HCT116 (cell line): ENCODE data around the gene ELL3. TPM values are rescaled to one million over a fixed set of nuclear protein-coding genes. Genes with fewer than 3 reads are reported as not detected.

ENCODE experiments used
- ATAC-seq: fragments of 200-7000 bp; cut with Tn5 transposase; 2 replicates; pipeline ENCODE4 v1.9.1; 2020; ENCODE audit warnings: mild to moderate bottlenecking, moderate library complexity
- BruUV-seq: library from RNA; stranded (reverse); fragments of 400-500 nt; replicated peaks from 2 replicates; lab custom pipeline; 2021; lab: Mats Ljungman, UMichigan
- CTCF ChIA-PET: fragments of 300-600 bp; sonication (Branson Sonifier 250); formaldehyde crosslinking; loops from one replicate; lab custom pipeline; 2021; ENCODE audit warnings: antibody characterized with exemption; lab: Charles Lee
- POLR2A ChIA-PET: fragments of 300-600, 350-600 bp; sonication (Branson Sonifier 250); formaldehyde crosslinking; loops from one replicate; lab custom pipeline; 2021; ENCODE audit warnings: antibody characterized with exemption; lab: Charles Lee
- RAD21 ChIA-PET, 2 experiments: fragments of 300-600 bp; sonication (Branson Sonifier 250); formaldehyde crosslinking; loops; one replicate each; lab custom pipeline; 2023; ENCODE audit warnings: low total read pairs in 2 of 2; ENCODE audit not compliant: uncharacterized antibody in 2 of 2, unreplicated experiment in 2 of 2, low non-redundant PET in 1 of 2; lab: Charles Lee
- DNase-seq: peaks from one replicate; pipeline ENCODE4 v3.0.0-alpha.2; 2010; ENCODE audit warnings: low read depth, low spot score
- H2AFZ ChIP-seq: fragments of 200-600 bp; shearing (Covaris generic), sonication (generic); 2 replicates; pipeline ENCODE4 v1.6.1; 2017; ENCODE audit warnings: low read depth, mixed run types, mixed read lengths, antibody characterized with exemption, low read length; ENCODE audit not compliant: poor library complexity, severe bottlenecking
- H3K27ac ChIP-seq: 2 replicates; pipeline ENCODE4 v1.5.1; 2012; ENCODE audit warnings: low read depth, low read length
- H3K27me3 ChIP-seq: fragments of 200-600 bp; sonication (generic); 2 replicates; pipeline ENCODE4 v1.6.1; 2016; ENCODE audit warnings: mixed run types, low read length, mixed read lengths; ENCODE audit not compliant: insufficient read depth
- H3K36me3 ChIP-seq, 2 experiments: fragments of 200-500 bp in 1 of 2; fragments of 200-600 bp in 1 of 2; sonication (Bioruptor generic) in 1 of 2; sonication (generic) in 1 of 2; 2 replicates each; pipeline versions ENCODE4 v1.5.1 to v1.6.1; 2014 to 2016; ENCODE audit warnings: low read length in 2 of 2, inconsistent platforms in 1 of 2, mixed read lengths in 1 of 2, mixed run types in 1 of 2; ENCODE audit not compliant: insufficient read depth in 2 of 2, control insufficient read depth in 1 of 2
- H3K4me1 ChIP-seq, 2 experiments: fragments of 200-600 bp in 1 of 2; sonication (generic) in 1 of 2; 2 replicates each; pipeline versions ENCODE4 v1.5.1 to v1.6.1; 2012 to 2017; ENCODE audit warnings: low read length in 2 of 2, inconsistent platforms in 1 of 2, mild to moderate bottlenecking in 1 of 2, mixed read lengths in 1 of 2, mixed run types in 1 of 2, moderate library complexity in 1 of 2; ENCODE audit not compliant: insufficient read depth in 2 of 2, control insufficient read depth in 1 of 2
- H3K4me2 ChIP-seq: fragments of 200-600 bp; sonication (generic); 2 replicates; pipeline ENCODE4 v1.6.1; 2017; ENCODE audit warnings: mixed run types, low read length, mixed read lengths
- H3K4me3 ChIP-seq, 2 experiments: fragments of 200-600 bp in 1 of 2; sonication (generic) in 1 of 2; replicated peaks in 1 of 2; 2 replicates each; pipeline ENCODE4 v1.5.1; 2011 to 2016; ENCODE audit warnings: low read length in 2 of 2, control low read depth in 1 of 2, low read depth in 1 of 2, mild to moderate bottlenecking in 1 of 2, mixed read lengths in 1 of 2, mixed run types in 1 of 2
- H3K79me2 ChIP-seq: fragments of 200-600 bp; sonication (generic); 2 replicates; pipeline ENCODE4 v1.6.1; 2017; ENCODE audit warnings: mild to moderate bottlenecking, mixed run types, low read length, moderate library complexity, mixed read lengths; ENCODE audit not compliant: insufficient read depth
- H3K9ac ChIP-seq: fragments of 200-600 bp; sonication (generic); 2 replicates; pipeline ENCODE4 v1.6.1; 2016; ENCODE audit warnings: low read length, mixed read lengths
- H3K9me2 ChIP-seq: fragments of 200-600 bp; sonication (generic), shearing (Covaris generic); 2 replicates; pipeline ENCODE4 v1.6.1; 2017; ENCODE audit warnings: mixed run types, mild to moderate bottlenecking, moderate library complexity; ENCODE audit not compliant: insufficient read depth
- H3K9me3 ChIP-seq, 2 experiments: fragments of 200-500 bp in 1 of 2; fragments of 200-600 bp in 1 of 2; sonication (Bioruptor generic) in 1 of 2; sonication (generic) in 1 of 2; 2 replicates each; pipeline ENCODE4 v1.6.1; 2014 to 2017; ENCODE audit warnings: low read length in 2 of 2, mixed read lengths in 2 of 2, inconsistent platforms in 1 of 2, low read depth in 1 of 2, mild to moderate bottlenecking in 1 of 2, mixed run types in 1 of 2, moderate library complexity in 1 of 2; ENCODE audit not compliant: control insufficient read depth in 1 of 2, insufficient read depth in 1 of 2
- H4K20me1 ChIP-seq: fragments of 200-600 bp; sonication (generic), shearing (Covaris generic); 2 replicates; pipeline ENCODE4 v1.6.1; 2017; ENCODE audit warnings: mixed run types, mild to moderate bottlenecking, moderate library complexity; ENCODE audit not compliant: insufficient read depth
- CTCF ChIP-seq, 3 experiments: fragments of 200-600 bp in 1 of 3; sonication (generic) in 1 of 3; IDR thresholded peaks in 2 of 3; conservative IDR thresholded peaks in 1 of 3; 2 replicates each; pipeline ENCODE4 v1.5.1; 2012 to 2017; ENCODE audit warnings: low read depth in 2 of 3, low read length in 2 of 3, antibody characterized with exemption in 1 of 3, borderline replicate concordance in 1 of 3, control low read depth in 1 of 3, mild to moderate bottlenecking in 1 of 3, mixed read lengths in 1 of 3, mixed run types in 1 of 3, moderate library complexity in 1 of 3; ENCODE audit not compliant: insufficient read depth in 1 of 3
- EZH2 ChIP-seq: fragments of 200-600 bp; sonication (generic); IDR thresholded peaks from 2 replicates; pipeline ENCODE4 v1.6.1; 2017; ENCODE audit warnings: antibody characterized with exemption, mixed run types
- EZH2phosphoT487 ChIP-seq: fragments of 200-600 bp; IDR thresholded peaks from 2 replicates; pipeline ENCODE4 v1.6.1; 2018; ENCODE audit warnings: antibody characterized with exemption, borderline replicate concordance
- POLR2A ChIP-seq: IDR thresholded peaks from 2 replicates; pipeline ENCODE4 v1.7.0; 2011; ENCODE audit warnings: borderline replicate concordance; ENCODE audit not compliant: insufficient read depth, insufficient read length; ENCODE audit errors: extremely low read depth
- POLR2AphosphoS5 ChIP-seq: IDR thresholded peaks from 2 replicates; pipeline ENCODE4 v1.6.1; 2011; ENCODE audit warnings: mild to moderate bottlenecking, low read depth, low read length, moderate library complexity
- REST ChIP-seq: IDR thresholded peaks from 2 replicates; pipeline ENCODE4 v1.6.1; 2012; ENCODE audit warnings: low read depth
- SIN3A ChIP-seq: IDR thresholded peaks from 2 replicates; pipeline ENCODE4 v1.6.1; 2012; ENCODE audit warnings: low read depth
- SRF ChIP-seq: IDR thresholded peaks from 2 replicates; pipeline ENCODE4 v1.6.1; 2012; ENCODE audit warnings: low read depth
- TCF7L2 ChIP-seq: IDR thresholded peaks from 2 replicates; pipeline ENCODE4 v1.7.0; 2011; ENCODE audit warnings: borderline replicate concordance, inconsistent platforms; ENCODE audit not compliant: insufficient read depth, insufficient read length; ENCODE audit errors: extremely low read depth
- YY1 ChIP-seq: IDR thresholded peaks from 2 replicates; pipeline ENCODE4 v1.6.1; 2011; ENCODE audit warnings: low read length, low read depth, moderate library complexity, mild to moderate bottlenecking; ENCODE audit not compliant: insufficient replicate concordance; ENCODE audit errors: extremely low read depth
- ZBTB33 ChIP-seq: IDR thresholded peaks from 2 replicates; pipeline ENCODE4 v1.6.1; 2011; ENCODE audit warnings: mild to moderate bottlenecking, low read length, moderate library complexity; ENCODE audit not compliant: insufficient replicate concordance; ENCODE audit errors: extremely low read depth
- ZFX ChIP-seq: fragments of 450-650 bp; IDR thresholded peaks from 2 replicates; pipeline ENCODE4 v1.6.1; 2017
- ZNF274 ChIP-seq: fragments of 200-500 bp; sonication (Bioruptor generic); IDR thresholded peaks from 2 replicates; pipeline ENCODE4 v1.6.1; 2014; ENCODE audit warnings: mild to moderate bottlenecking, low read depth, low read length, inconsistent platforms
- intact Hi-C: fragments of 100-400 bp; cut with micrococcal nuclease; formaldehyde crosslinking; loops from 2 replicates; pipeline ENCODE4 v1.10.0; 2022
- total RNA-seq: library from RNA; stranded (reverse); gene quantifications from one replicate; pipeline ENCODE4 v1.2.1, GENCODE V29; 2021; ENCODE audit not compliant: unreplicated experiment

The ELL3 gene
- total RNA-seq, 1 experiment from 2014 or later = 16.2 TPM

GRCh38 chr15:43776718-43777266 is at the start of gene ELL3 (continued):
- TF ChIP-seq ZBTB33 = no peak
- no peak for TF ChIP-seq EZH2
- peak; percentile 16 for TF ChIP-seq POLR2A
- peak; percentile 3 for TF ChIP-seq TCF7L2
- peak; percentile 24 for TF ChIP-seq YY1
- TF ChIP-seq, all 23 proteins: peak for 6

DNA sequence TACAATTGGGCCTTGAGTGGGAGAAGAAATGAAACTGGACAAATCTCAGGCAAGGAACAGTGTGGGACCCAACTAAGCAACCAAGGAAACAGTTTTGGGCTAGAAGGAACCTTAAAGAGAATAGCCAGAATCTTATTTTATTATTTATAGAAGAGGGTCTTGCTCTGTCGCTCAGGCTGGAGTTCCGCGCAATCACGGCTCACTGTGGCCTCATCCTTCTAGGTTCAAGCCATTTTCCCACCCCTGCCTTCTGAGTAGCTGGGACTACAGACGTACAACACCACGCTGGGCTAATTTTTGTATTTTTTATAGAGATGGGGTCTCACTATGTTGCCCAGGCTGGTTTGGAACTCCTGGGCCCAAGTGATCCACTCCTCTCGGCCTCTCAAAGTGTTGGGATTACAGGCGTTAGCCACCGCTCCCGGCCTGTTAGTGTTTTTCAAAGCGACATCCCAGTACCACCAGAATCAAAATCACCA is 49.3 kb upstream of the ELL3 start:
- RAD21 ChIA-PET = no interaction called here
- CTCF ChIA-PET = no interaction called here
- peak overlapping the region; percentile 77 for H3K9ac ChIP-seq
- H3K27me3 ChIP-seq = no peaks in the 10 kb centered on the region
- intact Hi-C loops = no loop called here
- H3K4me2 ChIP-seq = peak overlapping the region; percentile 74
- peaks cover 74% of the 10 kb centered on the region for H3K79me2 ChIP-seq
- no peak for DNase-seq
- H2AFZ ChIP-seq = no peak overlapping the region
- H4K20me1 ChIP-seq = no peaks in the 10 kb centered on the region
- no peaks in the 10 kb centered on the region for H3K9me3 ChIP-seq
- peak overlapping the region; percentile 64 to 77 for H3K4me3 ChIP-seq
- ATAC-seq = no peak
- H3K27ac ChIP-seq = peak overlapping the region; percentile 65; the same call in 1 of the 2 replicates
- peaks cover 15 to 41% of the 10 kb centered on the region in 2 experiments for H3K4me1 ChIP-seq
- BruUV-seq = no TSS peak
- no peaks in the 10 kb centered on the region for H3K9me2 ChIP-seq
- POLR2A ChIA-PET = no interaction called here
- H3K36me3 ChIP-seq = peaks cover 10 to 21% of the 10 kb centered on the region in 2 experiments
- TF ChIP-seq SRF (no peak), TCF7L2 (no peak), POLR2A (no peak), ZFX (no peak), SIN3A (no peak), ZBTB33 (no peak), ZNF274 (no peak), EZH2phosphoT487 (no peak), POLR2AphosphoS5 (no peak), CTCF (IDR thresholded peaks at IDR 0.05 in 2 of 3, conservative IDR thresholded peaks at IDR 0.05 in 1 of 3; ENCODE audit: borderline replicate concordance in 1 of 3, insufficient read depth in 1 of 3, low read depth in 2 of 3, low read length in 2 of 3) (no peak), EZH2 (no peak), REST (no peak)
